ENCODE results near the gene NUBP1.

The NUBP1 gene

GRCh38 chr16:10754941-10755340, 11.3 kb downstream of the NUBP1 start:
- peaks cover 14% of the 10 kb centered on the region for H3K4me1 ChIP-seq (ENCODE audit: insufficient read depth, low read length, severe bottlenecking)

GRCh38 chr16:10756574-10756973, 12.9 kb downstream of the NUBP1 start:
- Histone ChIP-seq H3K9ac (ENCODE audit: low read length) (no peak overlapping the region), H3F3A (ENCODE audit: insufficient read depth, low read length) (no peaks in the 10 kb centered on the region), H3K79me2 (ENCODE audit: insufficient read depth, low read length) (no peaks in the 10 kb centered on the region), H3K4me1 (ENCODE audit: insufficient read depth, low read length, severe bottlenecking) (peaks cover 14% of the 10 kb centered on the region), H3K27me3 (ENCODE audit: insufficient read depth, low read length) (no peaks in the 10 kb centered on the region), H3K4me2 (ENCODE audit: low read length) (no peak overlapping the region), H4K20me1 (ENCODE audit: insufficient read depth, low read length) (no peaks in the 10 kb centered on the region), H3K9me3 (ENCODE audit: low read length) (no peaks in the 10 kb centered on the region), H3K27ac (ENCODE audit: low read depth, low read length, poor library complexity, severe bottlenecking) (no peak overlapping the region), H3K9me2 (ENCODE audit: low read depth, low read length) (no peaks in the 10 kb centered on the region), H3K4me3 (ENCODE audit: low read depth, low read length, poor library complexity, severe bottlenecking) (no peak overlapping the region), H2AFZ (ENCODE audit: low read length) (no peak overlapping the region), H3K36me3 (ENCODE audit: insufficient read depth, low read length) (peaks cover 43% of the 10 kb centered on the region)
- TF ChIP-seq CTCF (IDR thresholded peaks at IDR 0.05; ENCODE audit: low read length): no peak
- TF ChIP-seq EZH2 (IDR thresholded peaks at IDR 0.05; ENCODE audit: borderline replicate concordance, low read length): no peak

More at GRCh38 chr16:10754941-10755340, 11.3 kb downstream of the NUBP1 start:
- TF ChIP-seq CTCF (IDR thresholded peaks at IDR 0.05; ENCODE audit: low read length): no peak
- no peak for TF ChIP-seq EZH2 (IDR thresholded peaks at IDR 0.05; ENCODE audit: borderline replicate concordance, low read length)
- H3K36me3 ChIP-seq (ENCODE audit: insufficient read depth, low read length): peaks cover 27% of the 10 kb centered on the region
- H3K27me3 ChIP-seq (ENCODE audit: insufficient read depth, low read length): no peaks in the 10 kb centered on the region
- H4K20me1 ChIP-seq (ENCODE audit: insufficient read depth, low read length): no peaks in the 10 kb centered on the region
- H3K4me3 ChIP-seq (ENCODE audit: low read depth, low read length, poor library complexity, severe bottlenecking): no peak overlapping the region
- no peak overlapping the region for H3K9ac ChIP-seq (ENCODE audit: low read length)
- no peak overlapping the region for H3K27ac ChIP-seq (ENCODE audit: low read depth, low read length, poor library complexity, severe bottlenecking)
- H3K9me2 ChIP-seq (ENCODE audit: low read depth, low read length): no peaks in the 10 kb centered on the region
- H2AFZ ChIP-seq (ENCODE audit: low read length): no peak overlapping the region
- H3K4me2 ChIP-seq (ENCODE audit: low read length): no peak overlapping the region
- no peaks in the 10 kb centered on the region for H3K79me2 ChIP-seq (ENCODE audit: insufficient read depth, low read length)
- H3F3A ChIP-seq (ENCODE audit: insufficient read depth, low read length): no peaks in the 10 kb centered on the region
- no peaks in the 10 kb centered on the region for H3K9me3 ChIP-seq (ENCODE audit: low read length)

- peaks cover 74% of the 10 kb centered on the region for H3K36me3 ChIP-seq (ENCODE audit: insufficient read depth, low read length)
- no peaks in the 10 kb centered on the region for H3K9me2 ChIP-seq (ENCODE audit: low read depth, low read length)
- no peak overlapping the region for H3K4me3 ChIP-seq (ENCODE audit: low read depth, low read length, poor library complexity, severe bottlenecking)
- H3K27ac ChIP-seq (ENCODE audit: low read depth, low read length, poor library complexity, severe bottlenecking): no peak overlapping the region
- no peak overlapping the region for H3K9ac ChIP-seq (ENCODE audit: low read length)
- H4K20me1 ChIP-seq (ENCODE audit: insufficient read depth, low read length): no peaks in the 10 kb centered on the region
- no peaks in the 10 kb centered on the region for H3K4me1 ChIP-seq (ENCODE audit: insufficient read depth, low read length, severe bottlenecking)
- H3F3A ChIP-seq (ENCODE audit: insufficient read depth, low read length): no peaks in the 10 kb centered on the region
- H3K4me2 ChIP-seq (ENCODE audit: low read length): no peak overlapping the region
- no peak overlapping the region for H2AFZ ChIP-seq (ENCODE audit: low read length)
- no peaks in the 10 kb centered on the region for H3K9me3 ChIP-seq (ENCODE audit: low read length)
- TF ChIP-seq EZH2 (IDR thresholded peaks at IDR 0.05; ENCODE audit: borderline replicate concordance, low read length): no peak
- TF ChIP-seq CTCF (IDR thresholded peaks at IDR 0.05; ENCODE audit: low read length): no peak
- H3K27me3 ChIP-seq (ENCODE audit: insufficient read depth, low read length): no peaks in the 10 kb centered on the region
- no peaks in the 10 kb centered on the region for H3K79me2 ChIP-seq (ENCODE audit: insufficient read depth, low read length)
Observed at GRCh38 chr16:10760858-10761257, 17.2 kb downstream of the NUBP1 start.

Measured in OCI-LY1 (cell line).